A549 treated with Hydrocortisone at 1 μM for 4 hours (cell line): ENCODE measurements around the gene BHLHE41. TPM values are rescaled to one million over a fixed set of nuclear protein-coding genes. Genes with fewer than 3 reads are reported as not detected.

ENCODE experiments used
- total RNA-seq: library from RNA; stranded (reverse); fragments of 200-300 nt; extraction: Qiagen RNA extraction; gene quantifications from 5 replicates; pipeline ENCODE4 v1.2.3, GENCODE V29; 2022

BHLHE41 gene
- total RNA-seq: 0.53 to 1.5 TPM (median 0.69 TPM) in 5 replicates

GRCh38 chr12:26124446-26125399 is at the start of gene BHLHE41:
BHLHE41 (minus strand) TSS chr12:26125037; CDS start chr12:26124779, 258 bp downstream.

Other genes starting within 250 kb of the BHLHE41 start
- gene RASSF8, start 166.4 kb downstream of the BHLHE41 start, total RNA-seq: 4.5 to 14.4 TPM (median 9.7 TPM) in 5 replicates
- gene SSPN, start 70.5 kb upstream of the BHLHE41 start, total RNA-seq: 0.37 to 0.63 TPM (median 0.47 TPM) in 5 replicates